HG03520 (cell line): Measurements from ENCODE around the gene MEF2C.

Source experiments
- ATAC-seq: cut with Tn5 transposase; IDR thresholded peaks from one replicate; pipeline ENCODE4 v1.9.1; 2021; ENCODE audit warnings: mild to moderate bottlenecking, moderate library complexity; ENCODE audit not compliant: unreplicated experiment

The MEF2C gene

DNA sequence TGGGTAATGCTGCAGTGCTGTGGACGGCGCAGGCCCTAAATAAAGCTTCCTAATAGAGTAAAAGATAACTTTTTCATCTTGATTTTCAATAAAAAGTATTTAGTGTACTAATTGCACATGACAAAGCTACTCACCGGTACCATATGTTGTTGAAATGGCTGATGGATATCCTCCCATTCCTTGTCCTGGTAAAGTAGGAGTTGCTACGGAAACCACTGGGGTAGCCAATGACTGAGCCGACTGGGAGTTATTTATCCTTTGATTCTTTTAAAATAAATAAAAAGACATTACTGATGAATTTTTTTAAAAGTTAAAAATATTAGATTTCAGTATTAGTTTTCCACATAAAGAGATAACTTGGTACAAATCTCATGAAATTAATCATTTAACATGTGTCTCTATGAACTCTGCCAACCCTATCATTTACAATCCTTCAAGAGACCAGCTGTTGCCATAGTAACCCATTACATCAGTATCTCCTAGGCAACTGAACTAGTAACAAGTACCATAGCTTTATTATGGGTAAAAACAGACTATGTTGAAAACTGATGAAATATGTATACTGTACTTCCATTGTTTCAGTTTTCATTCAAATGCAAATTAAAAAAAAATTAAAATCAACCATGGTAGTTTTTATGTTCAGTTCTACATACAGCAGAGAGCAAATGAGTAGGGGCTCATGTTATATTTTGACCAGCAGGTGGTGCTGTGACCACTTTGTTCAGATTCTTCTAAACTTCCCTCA lies 153.7 kb downstream of the MEF2C start:
- peak; percentile 39 for ATAC-seq

DNA sequence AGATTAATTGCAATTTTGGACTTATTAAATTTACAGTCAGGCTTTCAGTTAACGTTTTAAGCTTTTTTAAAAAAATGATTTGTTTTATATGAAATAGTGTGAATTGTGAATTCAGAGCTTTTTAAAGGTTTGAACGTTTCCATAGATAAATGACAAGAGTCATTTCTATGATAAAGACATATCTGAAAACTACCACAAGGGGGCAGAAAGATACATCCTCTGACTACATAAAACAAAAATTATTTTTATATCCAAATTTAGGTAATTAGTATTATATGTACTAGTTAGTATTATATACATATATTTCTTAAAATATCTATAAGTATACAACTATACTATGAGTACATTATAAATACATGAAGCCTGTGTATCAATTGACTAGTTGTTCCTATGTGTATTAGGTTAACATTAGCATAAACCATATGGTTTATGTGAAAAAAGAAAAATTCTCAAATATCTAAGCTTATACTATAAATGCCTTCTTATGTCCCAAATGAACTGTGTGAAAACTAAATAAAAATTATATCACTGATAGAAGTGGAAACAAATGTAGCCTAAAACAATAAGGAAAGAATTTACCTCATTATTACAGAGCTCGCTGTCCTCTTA lies 155.2 kb downstream of the MEF2C start:
- ATAC-seq: no peak

GRCh38 chr5:88725454-88725853 lies 157.5 kb downstream of the MEF2C start:
- no peak for ATAC-seq

- ATAC-seq: no peak
Observed at GRCh38 chr5:88724201-88724600, 158.8 kb downstream of the MEF2C start.

DNA sequence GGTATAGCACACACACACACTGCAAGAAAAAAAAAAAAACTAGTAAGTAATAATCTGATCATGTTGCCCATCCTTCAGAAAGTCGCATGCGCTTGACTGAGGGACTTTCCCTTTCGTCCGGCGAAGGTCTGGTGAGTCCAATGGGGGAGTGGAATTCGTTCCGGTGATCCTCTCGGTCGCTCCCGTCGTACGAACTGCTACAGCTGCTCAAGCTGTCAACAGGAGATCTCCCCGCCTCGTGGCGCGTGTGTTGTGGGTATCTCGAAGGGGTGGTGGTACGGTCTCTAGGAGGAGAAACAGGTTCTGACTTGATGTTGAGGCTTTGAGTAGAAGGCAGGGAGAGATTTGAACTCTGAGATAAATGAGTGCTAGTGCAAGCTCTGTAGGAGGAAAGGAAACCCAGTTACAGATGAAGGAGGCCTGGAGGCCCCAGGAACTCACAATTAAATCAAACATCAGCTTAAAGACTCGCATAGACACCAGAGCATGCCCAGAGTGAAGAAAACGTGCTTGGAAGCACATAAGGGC lies 160.4 kb downstream of the MEF2C start:
- ATAC-seq: no peak

DNA sequence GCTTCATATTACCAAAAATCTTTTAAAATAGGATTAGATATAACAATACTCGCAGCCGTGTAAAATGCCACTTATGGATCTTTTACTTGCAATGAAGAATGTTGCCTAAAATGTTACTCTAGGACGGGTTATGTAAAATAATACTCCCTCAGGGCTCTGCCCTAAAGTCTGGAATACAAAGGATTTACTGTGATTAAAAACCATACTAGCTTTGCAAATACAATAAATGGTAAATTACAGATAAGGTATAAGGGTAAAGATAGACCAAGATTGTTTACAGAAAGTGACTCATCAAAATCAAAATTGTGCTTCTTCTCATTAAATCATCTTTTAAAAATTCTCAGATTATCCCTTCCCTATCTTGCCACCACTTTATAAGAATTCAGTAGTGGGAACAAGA lies 163.6 kb downstream of the MEF2C start:
- no peak for ATAC-seq

DNA sequence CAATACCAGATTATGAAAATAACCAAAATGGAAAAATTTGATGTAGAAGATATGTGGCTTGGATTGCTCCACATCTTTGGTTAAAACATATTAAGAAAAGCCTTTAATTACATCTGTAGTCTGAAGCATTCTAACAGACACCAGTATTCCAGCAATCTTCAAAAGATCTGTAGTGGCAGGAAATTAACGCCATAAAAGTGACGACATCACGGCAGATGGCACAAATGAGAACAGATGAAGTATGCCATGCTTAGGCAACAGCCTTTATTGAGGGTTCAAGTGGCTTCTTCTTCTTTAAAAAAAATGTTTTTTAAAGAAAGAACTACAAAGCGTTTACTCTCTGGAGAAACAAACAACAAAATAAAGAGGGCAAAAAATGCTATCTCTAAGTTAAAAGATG lies 164.2 kb downstream of the MEF2C start:
- no peak for ATAC-seq

DNA sequence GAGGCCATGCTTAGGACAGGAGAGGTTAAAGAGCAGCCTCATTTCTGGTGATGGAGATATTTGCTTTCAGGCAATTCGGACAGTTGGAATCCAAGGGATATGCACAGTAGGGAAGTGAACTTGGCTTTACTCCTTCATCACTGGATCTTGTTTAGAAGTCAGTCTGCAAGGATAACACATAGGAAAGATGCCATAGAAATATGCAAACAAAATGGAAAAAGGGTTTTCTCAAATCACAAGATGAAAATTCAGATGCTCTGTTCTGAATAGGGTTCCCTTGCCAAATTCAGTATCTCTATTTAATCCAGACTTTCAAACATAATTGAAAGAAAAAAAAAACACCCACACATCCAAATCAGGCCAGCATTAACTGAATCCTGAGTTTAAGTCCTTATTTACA lies 166.9 kb downstream of the MEF2C start:
- no peak for ATAC-seq

- ATAC-seq: no peak
Observed at GRCh38 chr5:88715503-88715902, 167.5 kb downstream of the MEF2C start.

GRCh38 chr5:88713818-88714217 lies 169.2 kb downstream of the MEF2C start:
- no peak for ATAC-seq

- ATAC-seq: no peak
Observed at GRCh38 chr5:88708682-88709398, 174.1 kb downstream of the MEF2C start.

GRCh38 chr5:88708021-88708420 lies 175.0 kb downstream of the MEF2C start:
- no peak for ATAC-seq

DNA sequence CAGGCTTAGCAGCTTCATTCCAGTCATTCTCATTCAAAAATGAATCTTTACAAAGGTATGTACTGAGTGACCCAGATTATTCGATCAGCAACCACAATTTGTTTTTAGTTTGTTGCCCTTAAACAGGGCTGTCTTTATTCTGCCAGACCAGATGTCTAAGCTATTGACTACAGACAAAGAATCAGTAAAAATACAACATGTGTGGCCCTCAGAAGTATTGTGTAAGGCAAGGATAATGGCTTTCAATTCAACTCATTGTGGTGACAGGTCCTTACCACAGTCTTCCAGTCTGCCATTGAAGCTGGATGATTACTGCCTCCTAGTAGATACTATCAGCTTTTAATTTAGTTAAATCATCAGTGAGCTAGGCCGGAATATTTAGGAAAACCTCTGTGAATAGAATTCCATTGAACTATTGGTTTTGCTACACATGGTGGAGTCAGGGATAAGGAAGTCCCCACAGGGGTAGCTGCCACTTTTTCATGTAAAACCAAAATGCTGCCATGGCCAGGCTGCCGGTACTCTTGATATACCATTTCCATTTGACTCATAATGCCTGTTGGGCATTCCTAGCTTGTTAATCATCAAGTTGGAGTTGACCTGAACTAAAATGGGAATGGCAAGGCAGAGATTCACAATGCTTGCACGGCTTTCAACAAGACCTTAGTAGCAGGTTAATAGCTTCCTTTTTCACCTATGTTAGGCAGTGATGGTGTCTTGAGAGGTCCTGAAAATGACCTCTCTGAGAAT lies 175.6 kb downstream of the MEF2C start:
- no peak for ATAC-seq

DNA sequence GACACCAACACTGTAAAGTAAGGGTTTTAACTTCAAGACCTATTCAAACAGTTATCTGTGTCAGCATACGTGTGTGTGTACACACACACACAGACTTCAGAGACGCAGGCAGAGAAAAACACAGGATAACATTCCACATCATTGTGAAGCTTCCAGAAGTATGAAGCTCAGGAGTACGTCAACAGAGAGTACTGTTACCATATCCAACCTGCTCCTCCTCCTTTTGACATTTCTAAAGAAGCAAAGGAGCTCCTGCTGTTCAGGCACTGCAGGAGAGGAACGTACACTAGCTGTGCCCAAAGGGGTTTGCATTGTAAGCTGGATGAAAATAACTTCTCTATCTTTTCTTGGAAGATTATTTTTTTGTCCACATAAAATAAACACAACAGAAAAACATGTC lies 180.7 kb downstream of the MEF2C start:
- no peak for ATAC-seq

GRCh38 chr5:88700121-88700520 lies 182.9 kb downstream of the MEF2C start:
- ATAC-seq: no peak

DNA sequence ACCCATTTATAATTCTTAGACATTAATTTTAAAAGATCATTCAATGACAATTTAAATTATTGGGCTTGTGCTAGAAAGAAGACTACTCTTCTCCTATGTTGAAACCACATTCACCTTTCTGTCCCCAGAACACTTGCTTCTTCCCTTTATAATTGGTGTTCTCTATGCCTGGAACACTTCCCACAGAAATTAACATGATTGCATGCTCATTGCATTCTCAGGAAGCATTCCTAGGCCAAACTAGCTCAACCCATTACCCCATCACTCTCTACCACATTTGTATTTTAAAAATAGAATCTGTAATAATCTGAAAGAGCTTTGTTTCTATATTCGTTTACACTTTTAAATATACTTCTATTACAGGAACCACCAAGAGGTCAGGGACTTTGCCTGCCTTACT lies 184.7 kb downstream of the MEF2C start:
- ATAC-seq: no peak

DNA sequence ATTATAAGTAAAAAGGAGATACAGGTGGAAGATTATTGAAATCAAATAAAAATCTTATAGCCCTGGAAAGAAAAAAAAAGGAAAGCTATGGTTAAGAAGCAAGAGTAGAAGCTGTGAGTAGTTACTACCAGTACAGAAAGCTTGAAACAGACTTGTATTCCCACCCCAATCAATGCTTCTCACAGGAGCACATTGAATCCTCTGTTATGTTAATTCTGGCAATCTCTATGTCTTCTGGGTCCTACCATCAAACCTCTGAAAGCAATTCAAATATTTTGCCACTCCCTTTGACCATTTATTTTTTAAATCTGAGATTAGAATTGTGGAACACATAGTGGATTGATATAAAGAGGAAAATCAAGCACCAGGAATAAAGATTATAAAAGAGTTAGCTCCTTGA lies 186.5 kb downstream of the MEF2C start:
- no peak for ATAC-seq

- ATAC-seq: no peak
Observed at GRCh38 chr5:88695931-88696330, 187.1 kb downstream of the MEF2C start.

- no peak for ATAC-seq
Observed at GRCh38 chr5:88695232-88695631, 187.8 kb downstream of the MEF2C start.

GRCh38 chr5:88694023-88694679 lies 188.8 kb downstream of the MEF2C start:
- no peak for ATAC-seq
